ENCODE data around the gene HOXA2.

The HOXA2 gene

GRCh38 chr7:27122077-27122910, 19.8 kb upstream of the HOXA2 start:
- Mint-ChIP-seq H3K4me1 (no peaks in the 10 kb centered on the region), H3K4me3 (no peak overlapping the region), H3K27me3 (peaks cover 30% of the 10 kb centered on the region), H3K9me3 (no peaks in the 10 kb centered on the region), H3K27ac (no peak overlapping the region)
- DNase-seq (no peak), ATAC-seq (no peak)

GRCh38 chr7:27121684-27122076, 19.2 kb upstream of the HOXA2 start:
- DNase-seq: no peak
- H3K4me3 Mint-ChIP-seq: no peak overlapping the region
- peaks cover 25% of the 10 kb centered on the region for H3K27me3 Mint-ChIP-seq
- no peaks in the 10 kb centered on the region for H3K9me3 Mint-ChIP-seq
- no peak overlapping the region for H3K27ac Mint-ChIP-seq
- no peaks in the 10 kb centered on the region for H3K4me1 Mint-ChIP-seq
- no peak for ATAC-seq

DNA sequence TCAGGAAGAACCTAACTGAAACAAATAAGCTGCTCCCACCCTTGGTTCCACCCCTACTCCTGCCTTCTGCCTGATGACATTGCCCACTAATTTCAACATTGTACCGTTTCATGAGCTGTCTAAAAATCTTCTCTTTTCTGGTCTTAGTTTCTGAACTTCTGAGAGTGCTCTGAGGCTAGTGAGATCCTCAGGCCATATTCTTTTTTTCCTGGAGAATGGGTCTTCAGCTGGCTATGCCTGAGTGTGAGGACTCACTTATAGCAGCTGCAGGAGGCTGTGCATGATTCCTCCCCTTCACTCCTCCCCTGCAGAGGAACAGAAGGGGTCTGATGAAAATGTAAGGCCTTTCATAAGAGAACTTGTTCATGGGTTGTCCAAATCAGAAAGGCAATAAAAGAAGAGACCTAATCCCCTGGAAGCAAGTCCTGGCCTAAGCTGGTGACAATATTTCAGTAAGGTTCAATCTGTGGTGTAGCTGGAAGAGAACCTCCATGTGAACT, 17.0 kb upstream of the HOXA2 start:
- Mint-ChIP-seq H3K27me3 (peaks cover 8% of the 10 kb centered on the region), H3K4me1 (no peaks in the 10 kb centered on the region), H3K9me3 (no peaks in the 10 kb centered on the region), H3K4me3 (no peak overlapping the region), H3K27ac (no peak overlapping the region)
- ATAC-seq (no peak), DNase-seq (no peak)

- H3K9me3 Mint-ChIP-seq: no peaks in the 10 kb centered on the region
- no peaks in the 10 kb centered on the region for H3K4me1 Mint-ChIP-seq
- ATAC-seq: no peak
- no peak for DNase-seq
- no peak overlapping the region for H3K4me3 Mint-ChIP-seq
- no peaks in the 10 kb centered on the region for H3K27me3 Mint-ChIP-seq
- H3K27ac Mint-ChIP-seq: no peak overlapping the region
Measured at GRCh38 chr7:27118580-27118979, 16.1 kb upstream of the HOXA2 start.

GRCh38 chr7:27117887-27118491, 15.5 kb upstream of the HOXA2 start:
- H3K4me1 Mint-ChIP-seq: no peaks in the 10 kb centered on the region
- ATAC-seq: no peak
- no peaks in the 10 kb centered on the region for H3K9me3 Mint-ChIP-seq
- no peaks in the 10 kb centered on the region for H3K27me3 Mint-ChIP-seq
- H3K27ac Mint-ChIP-seq: peak overlapping the region in 1 of 2 donors; percentile 34
- DNase-seq: no peak
- no peak overlapping the region for H3K4me3 Mint-ChIP-seq

GRCh38 chr7:27116962-27117886, 14.7 kb upstream of the HOXA2 start:
- no peaks in the 10 kb centered on the region for H3K4me1 Mint-ChIP-seq

GRCh38 chr7:27116031-27116961, 13.8 kb upstream of the HOXA2 start:
- H3K27ac Mint-ChIP-seq: no peak overlapping the region
- peaks cover 7% of the 10 kb centered on the region for H3K27me3 Mint-ChIP-seq
- no peak for DNase-seq
- no peak overlapping the region for H3K4me3 Mint-ChIP-seq
- no peak for ATAC-seq
- no peaks in the 10 kb centered on the region for H3K4me1 Mint-ChIP-seq
- no peaks in the 10 kb centered on the region for H3K9me3 Mint-ChIP-seq

More at GRCh38 chr7:27116962-27117886, 14.7 kb upstream of the HOXA2 start:
- Mint-ChIP-seq H3K9me3 (no peaks in the 10 kb centered on the region), H3K27me3 (no peaks in the 10 kb centered on the region), H3K4me3 (no peak overlapping the region), H3K27ac (peak overlapping the region in 1 of 2 donors; percentile 34)
- DNase-seq: no peak
- ATAC-seq: no peak

- Mint-ChIP-seq H3K9me3 (no peaks in the 10 kb centered on the region), H3K27ac (no peak overlapping the region), H3K27me3 (peaks cover 7% of the 10 kb centered on the region), H3K4me1 (no peaks in the 10 kb centered on the region), H3K4me3 (no peak overlapping the region)
- no peak for DNase-seq
- ATAC-seq: no peak
Measured at GRCh38 chr7:27115221-27116026, 12.9 kb upstream of the HOXA2 start.

- Mint-ChIP-seq H3K4me3 (no peak overlapping the region), H3K4me1 (no peaks in the 10 kb centered on the region), H3K9me3 (no peaks in the 10 kb centered on the region), H3K27me3 (peaks cover 7% of the 10 kb centered on the region), H3K27ac (no peak overlapping the region)
- ATAC-seq (no peak), DNase-seq (no peak)
Measured at GRCh38 chr7:27114881-27115220, 12.4 kb upstream of the HOXA2 start.

GRCh38 chr7:27113991-27114769, 11.7 kb upstream of the HOXA2 start:
- no peaks in the 10 kb centered on the region for H3K9me3 Mint-ChIP-seq
- DNase-seq: no peak
- H3K4me3 Mint-ChIP-seq: no peak overlapping the region
- peak; percentile 33 for ATAC-seq
- H3K4me1 Mint-ChIP-seq: no peaks in the 10 kb centered on the region
- no peak overlapping the region for H3K27ac Mint-ChIP-seq
- peaks cover 7% of the 10 kb centered on the region for H3K27me3 Mint-ChIP-seq

DNA sequence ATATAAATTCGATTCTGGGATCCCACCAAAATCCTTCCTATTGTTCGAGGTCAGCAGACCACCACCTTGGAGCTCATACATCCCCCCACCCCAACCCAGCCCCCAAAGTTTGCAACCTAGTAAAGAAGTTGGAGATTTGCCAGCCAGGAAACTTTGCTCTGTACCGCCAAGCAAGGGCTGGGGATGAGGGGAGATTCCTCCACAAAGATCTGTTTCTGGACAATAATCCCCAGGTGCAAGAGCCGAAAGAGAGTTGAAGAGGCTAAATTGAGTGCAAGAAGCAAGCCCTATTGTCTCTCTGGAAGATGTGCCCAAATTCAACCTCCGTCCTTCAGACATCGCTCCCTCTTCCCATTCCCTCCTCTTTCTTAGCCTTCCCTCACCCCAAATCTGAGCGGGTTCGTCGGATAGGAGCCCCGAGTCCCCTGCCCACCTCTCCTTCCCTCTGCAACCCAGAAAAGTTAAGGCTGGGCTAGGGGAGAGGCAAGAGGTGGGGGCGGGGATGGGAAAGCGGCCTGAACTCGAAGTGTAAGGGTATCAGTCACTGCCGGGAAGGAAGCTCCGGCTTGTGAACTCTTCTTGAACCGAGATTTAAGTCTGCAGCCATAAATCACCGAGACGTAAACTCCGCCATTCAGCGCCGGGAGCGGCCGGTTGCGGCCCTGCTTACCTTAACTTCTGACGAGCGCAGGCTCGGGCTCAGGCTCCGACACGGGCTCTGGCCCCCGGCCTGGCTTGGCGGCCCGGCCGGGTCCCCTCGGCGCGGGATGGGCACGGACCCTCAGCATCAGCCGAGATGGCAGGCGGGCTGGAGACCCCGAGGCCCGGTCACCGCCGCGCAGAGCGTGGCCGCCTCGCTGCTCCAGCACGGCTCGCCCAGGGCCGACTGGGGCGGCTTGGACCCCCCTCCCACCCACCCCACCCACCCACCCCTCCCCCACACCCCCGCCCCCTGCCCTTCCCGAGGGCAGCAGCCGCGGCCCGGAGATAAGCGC, 10.8 kb upstream of the HOXA2 start:
- Mint-ChIP-seq H3K4me1 (no peaks in the 10 kb centered on the region), H3K27me3 (peaks cover 7% of the 10 kb centered on the region), H3K4me3 (no peak overlapping the region), H3K9me3 (no peaks in the 10 kb centered on the region), H3K27ac (no peak overlapping the region)
- no peak for DNase-seq
- ATAC-seq: peak; percentile 54

GRCh38 chr7:27112361-27112760, 9.9 kb upstream of the HOXA2 start:
- H3K4me1 Mint-ChIP-seq: no peaks in the 10 kb centered on the region
- H3K9me3 Mint-ChIP-seq: no peaks in the 10 kb centered on the region
- H3K4me3 Mint-ChIP-seq: no peak overlapping the region
- no peak overlapping the region for H3K27ac Mint-ChIP-seq
- no peak for ATAC-seq
- DNase-seq: no peak
- peaks cover 7% of the 10 kb centered on the region for H3K27me3 Mint-ChIP-seq

All from stimulated activated naive CD8-positive, alpha-beta T cell treated with anti-CD3 and anti-CD28 coated beads, Interleukin-15, amount 100 ng/mL, for 72 hours (primary cell).